Kidney tubule cell (primary cell): ENCODE data around the gene SLAMF6.

Experiments
- DNase-seq: peaks from one replicate; pipeline ENCODE4 v3.0.0-alpha.2; 2018; ENCODE audit warnings: low spot score

The SLAMF6 gene

DNA sequence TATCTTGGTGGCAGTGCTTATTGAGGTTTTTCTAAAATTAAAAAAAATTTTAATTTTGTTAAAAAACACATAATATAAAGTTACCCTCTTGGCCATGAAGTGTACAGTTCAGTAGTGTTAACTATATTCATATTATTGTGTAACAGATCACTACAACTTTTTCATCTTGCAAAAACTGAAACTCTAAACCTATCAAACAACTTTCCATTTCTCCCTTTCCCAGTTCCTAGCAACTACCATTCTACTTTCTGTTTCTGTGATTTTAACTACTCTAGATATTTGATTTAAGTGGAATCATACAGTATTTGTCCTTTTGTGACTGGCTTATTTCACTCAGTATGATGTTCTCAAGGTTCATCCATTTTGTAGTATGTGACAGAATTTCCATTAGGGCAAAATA is 55.5 kb downstream of the SLAMF6 start:
- DNase-seq, result no peak

DNA sequence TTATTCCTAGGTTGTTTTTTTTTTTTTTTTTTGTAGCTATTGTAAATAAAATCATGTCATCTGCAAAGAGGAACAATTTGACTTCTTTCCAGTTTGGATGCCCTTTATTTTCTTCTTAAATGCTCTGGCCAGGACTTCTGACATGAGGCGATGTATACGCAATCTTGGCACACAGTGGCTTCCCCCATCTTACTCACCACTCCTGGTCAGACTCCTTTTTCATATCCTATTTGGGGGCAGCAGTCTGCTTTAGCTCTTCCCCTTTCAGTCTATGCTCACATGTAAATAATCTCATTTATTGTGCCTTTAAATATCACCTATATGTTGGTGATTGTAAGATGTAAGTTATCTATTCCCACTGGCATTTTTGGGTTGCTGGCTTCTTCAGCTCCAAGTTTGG is 56.1 kb downstream of the SLAMF6 start:
- no peak for DNase-seq

DNA sequence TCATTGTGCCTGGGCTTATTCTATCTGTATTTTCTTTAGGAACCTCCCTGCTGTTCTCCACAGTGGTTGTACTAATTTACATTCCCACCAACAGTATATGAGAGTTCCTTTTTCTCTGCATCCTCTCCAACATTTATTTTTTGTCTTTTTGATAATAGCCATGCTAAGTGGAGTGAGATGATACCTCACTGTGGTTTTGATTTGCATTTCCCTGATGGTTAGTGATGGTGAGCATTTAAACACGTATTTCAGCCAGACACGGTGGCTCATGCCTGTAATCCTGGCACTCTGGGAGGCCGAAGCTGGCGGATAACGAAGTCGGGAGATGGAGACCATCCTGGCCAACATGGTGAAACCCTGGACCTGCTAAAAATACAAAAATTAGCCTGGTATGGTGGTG is 57.9 kb downstream of the SLAMF6 start:
- DNase-seq, result no peak

DNA sequence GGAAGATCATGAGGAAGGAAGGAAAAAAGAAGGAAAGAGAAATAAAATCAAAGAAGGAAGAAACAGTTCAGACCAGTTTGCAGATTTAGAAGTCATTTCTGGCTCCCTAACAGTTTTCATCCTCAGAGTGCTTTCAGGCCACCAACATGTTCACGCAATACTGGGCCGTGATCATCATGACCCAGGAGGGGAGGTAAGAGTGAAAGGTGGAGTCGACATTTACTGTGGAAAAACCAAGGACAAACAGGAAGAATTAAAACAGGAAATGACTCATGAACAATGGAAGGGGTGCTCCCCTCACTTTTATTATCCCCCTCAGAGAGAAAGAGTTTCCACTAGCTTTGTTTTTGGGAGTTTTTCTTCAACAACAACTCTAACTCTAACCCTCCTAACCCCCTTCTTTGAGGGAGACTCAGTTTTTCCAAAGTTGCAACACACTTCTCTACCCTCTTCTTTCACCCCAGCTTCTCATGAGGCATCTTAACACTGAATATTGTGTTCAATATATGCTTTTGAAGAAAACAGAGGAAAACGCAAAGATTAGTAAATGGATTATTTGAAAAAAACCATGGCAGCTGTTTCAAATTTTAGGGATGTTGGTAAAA is 62.3 kb downstream of the SLAMF6 start:
- no peak for DNase-seq

DNA sequence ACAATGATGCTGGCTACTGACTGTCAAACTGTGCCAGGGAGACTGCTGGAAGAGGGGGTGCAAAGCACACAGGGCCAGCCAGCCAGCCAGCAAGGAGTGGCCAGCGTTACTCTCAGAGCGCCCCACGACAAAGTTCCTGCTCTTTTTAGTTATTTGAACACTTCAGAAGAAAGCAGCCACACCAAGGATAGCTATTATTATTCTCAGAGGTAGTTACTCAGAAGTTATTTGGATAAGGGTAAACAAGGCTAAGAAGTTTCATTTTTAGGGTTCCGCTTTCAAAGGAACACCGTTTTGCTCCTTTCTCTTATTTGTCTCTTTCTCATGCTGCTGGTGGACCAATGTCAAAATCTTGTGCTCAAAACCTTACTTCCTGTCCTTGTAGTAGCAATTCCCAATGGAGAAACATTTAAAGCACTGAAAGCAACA is 62.8 kb downstream of the SLAMF6 start:
- DNase-seq, result no peak

DNA sequence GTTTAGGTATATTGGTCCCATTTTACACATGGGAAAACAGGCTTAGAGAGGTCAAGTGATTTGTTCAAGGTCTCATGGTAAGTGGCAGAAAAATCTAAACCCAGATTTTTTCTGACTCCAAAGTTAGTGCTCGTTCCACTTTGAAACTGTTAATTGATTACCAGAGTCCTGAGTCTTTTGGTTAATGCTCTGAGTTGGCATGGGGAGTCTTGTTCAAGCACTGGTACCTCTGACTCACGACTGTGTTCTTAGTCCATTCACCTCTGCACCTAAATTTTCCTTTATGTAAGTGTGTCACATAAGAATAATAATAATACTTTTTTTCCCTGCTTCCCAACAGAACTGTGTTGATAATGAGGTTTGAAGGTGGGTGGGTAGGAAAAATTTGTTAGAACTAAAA is 63.4 kb downstream of the SLAMF6 start:
- no peak for DNase-seq

DNA sequence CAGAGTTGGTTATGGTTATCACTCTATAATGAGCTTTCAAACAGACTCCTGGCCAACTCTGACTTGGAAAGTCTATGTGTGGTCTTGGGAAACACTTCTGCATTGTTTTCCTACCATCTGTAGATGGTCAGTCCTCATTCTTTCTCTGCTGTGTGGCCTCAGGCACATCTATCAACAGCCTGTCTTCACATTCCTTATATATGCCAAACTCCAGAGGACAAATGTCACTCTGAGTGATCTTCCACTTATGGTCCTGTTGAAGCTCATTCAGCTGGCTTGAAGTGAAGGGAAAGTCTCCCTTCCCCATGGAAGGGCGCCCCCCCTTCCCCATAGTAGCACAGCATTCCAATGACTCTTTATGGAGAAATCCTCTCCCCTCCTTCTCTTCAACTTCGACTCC is 64.0 kb downstream of the SLAMF6 start:
- DNase-seq, result no peak

DNA sequence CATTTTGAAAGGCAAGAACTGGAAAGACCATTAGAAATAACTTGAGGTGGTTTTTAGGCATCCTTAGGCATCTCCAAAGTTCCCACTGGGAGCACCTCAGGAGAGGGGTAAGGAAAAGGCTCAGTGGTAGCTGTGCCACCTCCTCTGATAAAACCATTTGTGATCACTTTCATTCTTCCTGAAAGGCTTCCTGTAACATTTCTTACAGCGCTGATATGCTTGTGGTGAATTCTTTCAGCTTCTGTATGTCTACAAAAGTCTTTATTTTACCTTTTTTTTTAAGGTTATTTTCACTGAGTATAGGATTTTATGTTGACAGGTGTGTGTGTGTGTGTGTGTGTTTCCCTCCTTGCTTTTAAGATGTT is 67.9 kb downstream of the SLAMF6 start:
- no peak for DNase-seq

DNA sequence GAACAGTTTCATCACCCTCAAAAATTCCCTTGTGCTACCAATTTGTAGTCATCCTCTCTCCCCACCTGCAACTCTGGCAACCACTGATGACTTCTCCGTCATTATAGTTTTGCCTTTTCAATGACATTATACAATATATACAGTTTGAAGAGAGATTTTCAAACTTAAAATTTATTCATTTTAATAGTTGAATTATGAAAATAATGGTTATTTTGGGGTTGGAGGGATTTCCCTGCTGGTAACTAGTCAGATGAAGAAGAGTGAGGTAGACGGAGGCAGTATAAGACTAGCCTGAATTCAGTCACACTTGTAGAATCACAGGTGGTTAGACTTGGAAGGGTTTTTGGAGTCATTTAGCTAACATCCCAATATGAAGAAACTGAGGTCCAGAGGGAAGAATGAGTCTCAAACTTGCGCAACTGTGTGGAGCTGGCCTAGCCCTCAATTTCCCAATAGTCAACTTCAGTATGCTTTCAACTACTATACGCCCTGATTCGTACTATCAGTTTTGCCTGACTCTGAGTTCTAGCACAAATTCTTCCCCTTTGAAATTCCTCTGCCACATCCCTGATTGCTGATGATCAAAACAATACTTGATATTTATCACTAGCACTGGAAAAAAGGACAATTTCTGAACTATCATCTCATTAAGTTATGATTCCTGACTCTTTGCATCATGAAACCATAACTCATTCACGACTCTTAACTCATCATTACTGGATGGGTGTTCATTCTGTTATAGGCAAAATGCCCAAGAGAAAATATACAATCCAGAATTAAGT is 68.5 kb downstream of the SLAMF6 start:
- no peak for DNase-seq

DNA sequence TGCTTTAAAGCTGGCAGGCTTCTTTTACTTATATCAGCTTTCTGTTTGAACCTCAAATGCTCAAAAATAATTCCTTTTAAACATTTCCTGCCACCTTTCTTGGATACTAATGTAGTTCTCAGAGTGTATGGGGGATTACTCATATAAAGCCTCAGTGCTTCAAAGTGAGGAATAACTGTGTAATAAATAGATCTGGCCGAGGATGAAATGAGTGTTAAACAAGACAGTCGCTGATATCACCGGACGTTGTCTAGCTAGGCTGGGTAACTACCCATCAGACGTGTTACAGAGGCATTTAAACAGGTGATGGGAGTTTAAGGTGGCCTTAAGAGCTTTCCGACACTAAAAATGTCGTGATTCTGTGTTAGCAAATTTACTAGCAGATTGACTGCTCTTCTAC is 69.6 kb downstream of the SLAMF6 start:
- DNase-seq, result no peak

DNA sequence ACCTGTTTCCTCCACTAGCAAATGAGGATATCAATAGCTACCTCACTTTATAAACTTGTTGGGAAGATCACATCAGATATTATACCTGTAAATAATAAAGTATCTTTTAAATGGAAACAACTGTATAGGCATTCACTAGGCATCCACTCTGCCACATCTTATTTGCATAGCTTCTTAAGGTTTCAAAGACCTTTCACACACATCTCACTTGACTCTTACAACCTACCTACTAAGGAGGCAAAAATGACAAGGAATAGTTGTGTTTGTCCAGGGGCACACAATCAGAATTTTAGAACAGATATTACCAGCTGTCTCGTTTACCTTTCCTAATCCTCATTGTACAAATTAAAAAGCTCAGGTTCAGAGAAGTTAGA is 71.2 kb downstream of the SLAMF6 start:
- no peak for DNase-seq

DNA sequence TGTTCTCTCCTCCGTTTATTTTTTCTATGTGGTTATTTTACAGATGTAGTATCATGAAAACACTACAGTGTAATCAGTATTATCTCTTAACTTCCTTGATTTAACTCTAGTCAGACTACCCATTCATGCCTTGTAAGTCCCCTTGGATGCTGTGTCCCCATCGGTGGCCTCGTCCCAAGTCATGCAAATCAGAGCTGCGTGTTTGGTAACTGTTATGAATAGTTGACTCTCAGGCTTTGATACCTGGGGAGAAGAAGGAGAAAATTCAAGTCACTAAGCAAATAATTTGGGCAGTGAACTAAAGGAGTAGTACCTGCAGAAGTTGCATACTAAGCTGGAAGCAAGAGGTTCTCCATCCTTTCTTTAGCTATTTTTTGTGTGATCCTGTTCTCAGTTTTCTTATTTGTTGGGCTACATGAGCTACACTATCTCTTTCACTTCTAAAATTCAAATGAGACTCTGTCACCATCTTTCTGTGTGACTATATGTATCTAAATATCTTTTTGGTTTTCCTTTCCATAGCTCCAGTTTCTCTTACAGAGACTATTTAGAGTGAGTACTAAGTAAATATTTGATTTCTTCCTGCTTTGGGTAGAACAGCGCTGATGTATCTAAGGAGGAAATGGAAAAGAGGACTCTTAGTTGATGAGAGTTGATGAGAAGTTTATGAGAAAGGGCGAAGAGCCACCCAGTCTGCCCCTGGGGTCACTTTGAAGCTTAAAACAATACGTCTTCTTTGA is 71.8 kb downstream of the SLAMF6 start:
- no peak for DNase-seq

DNA sequence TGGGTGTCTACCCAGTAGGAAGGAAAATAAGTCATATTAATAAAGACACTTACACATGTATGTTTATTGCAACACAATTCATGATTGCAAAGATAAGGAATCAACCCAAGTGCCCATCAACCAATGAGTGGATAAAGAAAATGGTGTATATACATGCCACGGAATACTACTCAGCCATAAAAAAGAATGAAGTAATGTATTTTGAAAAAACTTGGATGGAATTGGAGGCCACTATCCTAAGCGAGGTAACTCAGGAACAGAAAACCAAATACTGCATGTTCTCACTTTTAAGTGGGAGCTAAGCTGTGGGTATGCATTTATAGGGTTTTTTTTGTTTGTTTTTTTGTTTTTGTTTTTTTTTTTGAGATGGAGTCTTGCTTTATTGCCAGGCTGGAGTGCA is 73.6 kb downstream of the SLAMF6 start:
- no peak for DNase-seq

DNA sequence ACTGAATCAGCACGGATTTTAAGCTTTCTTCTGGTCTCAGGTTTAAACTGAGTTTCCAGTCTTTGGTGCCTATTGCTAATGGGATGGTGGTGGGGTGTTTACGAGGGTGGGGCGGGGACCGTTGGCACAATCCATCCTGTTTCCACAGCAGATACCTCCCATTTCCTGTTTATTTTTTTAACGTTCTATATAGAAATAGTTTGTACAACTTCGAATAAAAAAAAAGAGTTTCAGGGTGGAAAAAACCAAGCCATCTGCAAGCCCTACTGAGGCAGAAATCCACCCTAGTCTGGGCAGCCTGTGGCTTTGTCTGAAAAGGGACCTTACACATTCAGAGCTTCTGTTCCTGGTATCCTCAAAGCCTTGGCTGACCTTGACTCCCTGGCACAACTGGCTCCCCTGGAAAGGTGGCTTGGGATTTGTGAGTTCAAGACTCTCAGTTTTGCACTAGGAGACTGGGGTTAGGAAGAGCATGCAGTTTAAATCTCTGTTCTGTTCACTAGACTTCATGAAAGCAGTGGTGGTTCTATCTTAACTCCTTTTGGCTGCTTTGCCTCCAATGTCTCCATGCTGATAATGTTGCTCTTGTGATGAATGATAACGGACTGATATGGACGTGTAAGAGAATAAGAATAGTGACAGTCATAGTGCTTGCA is 76.0 kb downstream of the SLAMF6 start:
- DNase-seq, result no peak

DNA sequence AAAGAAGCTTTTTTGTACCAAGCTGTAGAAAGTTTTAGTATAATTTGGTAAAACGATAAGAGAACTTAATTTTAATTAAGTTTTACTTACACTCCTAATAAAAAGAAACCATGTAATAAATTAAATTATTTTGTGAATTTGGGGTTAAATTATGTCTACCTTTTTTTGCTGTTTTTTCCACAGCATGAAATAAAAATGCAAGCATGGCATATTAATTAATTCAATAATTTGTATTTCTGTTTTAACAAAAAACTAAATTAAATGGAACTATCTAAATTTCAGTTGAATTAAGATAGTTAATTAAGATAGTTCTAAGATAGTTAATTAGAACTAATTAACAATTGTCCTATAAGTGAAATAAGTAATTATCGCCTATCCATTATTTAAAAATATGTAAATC is 83.3 kb downstream of the SLAMF6 start:
- DNase-seq, result no peak

DNA sequence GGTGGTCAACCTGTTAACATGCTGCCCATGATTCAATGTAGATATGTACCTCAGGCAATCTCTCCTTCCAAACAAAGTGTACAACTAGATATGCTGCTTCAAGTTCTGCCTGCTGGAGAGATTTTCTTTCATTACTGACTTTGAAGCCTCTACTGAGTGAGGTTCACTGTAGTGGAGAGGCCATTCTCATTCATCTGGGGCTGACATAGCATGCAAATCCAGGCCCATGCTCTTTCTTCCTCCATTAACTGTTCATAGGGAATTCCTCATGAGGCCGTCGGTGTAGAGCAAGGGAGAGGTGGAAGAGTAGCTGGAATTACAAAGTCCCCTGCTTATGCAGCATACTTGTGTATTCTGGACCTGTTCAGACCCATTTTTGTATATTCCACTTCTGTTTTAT is 84.1 kb downstream of the SLAMF6 start:
- DNase-seq, result no peak

DNA sequence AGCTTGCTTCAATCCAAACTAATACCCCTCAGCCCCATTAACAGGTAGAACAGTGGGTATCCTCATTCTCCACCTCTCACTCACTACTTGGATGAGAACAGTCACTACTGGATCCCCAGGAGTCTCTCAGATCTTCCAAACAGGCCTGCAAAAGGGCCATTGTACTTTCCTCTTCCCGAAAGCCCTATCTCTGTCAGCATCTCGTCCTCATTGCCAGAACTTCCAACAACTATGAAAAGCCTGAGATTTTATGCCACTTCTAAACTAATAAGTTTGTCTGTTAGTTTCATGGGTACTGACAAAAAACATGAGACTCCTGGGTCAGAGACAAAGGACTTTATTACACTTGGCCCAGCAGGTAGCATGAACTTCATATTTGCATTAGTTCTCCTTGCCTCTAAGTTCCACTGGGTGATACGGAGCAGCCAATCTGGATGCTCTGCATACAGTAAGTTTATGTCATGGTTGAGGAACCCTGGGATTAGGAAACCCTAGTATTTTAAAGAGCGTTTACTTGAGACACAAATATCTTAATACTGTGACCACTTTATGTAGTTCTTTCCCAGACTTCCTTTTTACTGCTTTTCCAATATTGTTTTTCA is 84.6 kb downstream of the SLAMF6 start:
- DNase-seq, result no peak

DNA sequence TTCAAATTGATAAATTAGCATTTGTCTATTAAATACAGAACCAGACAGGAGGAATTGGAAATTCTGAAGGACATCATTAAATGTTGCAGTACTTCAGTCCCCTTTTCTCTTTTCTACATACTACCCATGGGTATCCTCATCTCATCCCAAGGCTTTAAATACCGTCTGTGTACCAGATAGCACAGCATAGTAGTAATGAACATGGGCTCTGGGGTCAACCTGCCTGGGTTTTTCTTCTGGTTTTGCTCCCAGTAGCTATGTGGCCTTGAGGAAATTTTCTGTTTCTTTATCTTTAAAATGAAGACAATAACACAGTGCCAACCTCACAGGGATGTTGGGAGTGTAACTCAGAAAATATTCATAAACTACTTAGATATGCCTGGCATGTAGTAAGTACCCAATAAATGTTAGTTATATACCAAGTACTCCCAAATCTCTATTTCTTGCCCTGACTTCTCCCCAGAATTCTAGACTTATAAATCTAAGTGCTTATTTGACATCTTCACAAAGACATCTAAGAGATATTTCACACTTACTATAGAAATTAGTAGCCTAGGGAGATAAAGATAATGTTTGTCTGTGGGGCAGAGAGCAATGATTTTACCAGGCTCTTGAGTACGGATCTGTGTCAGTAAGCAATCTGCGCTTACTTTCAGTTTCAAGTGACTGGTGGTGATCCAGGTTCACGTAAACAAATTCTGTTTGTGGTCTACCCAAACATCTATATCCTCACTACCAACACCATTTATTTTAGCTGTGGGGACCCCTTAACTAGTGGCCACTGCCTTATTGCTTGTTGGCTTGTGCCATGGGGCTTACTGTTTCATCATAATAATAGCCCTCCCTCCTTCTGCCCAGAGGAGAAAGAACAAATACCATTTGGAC is 85.4 kb downstream of the SLAMF6 start:
- no peak for DNase-seq

DNA sequence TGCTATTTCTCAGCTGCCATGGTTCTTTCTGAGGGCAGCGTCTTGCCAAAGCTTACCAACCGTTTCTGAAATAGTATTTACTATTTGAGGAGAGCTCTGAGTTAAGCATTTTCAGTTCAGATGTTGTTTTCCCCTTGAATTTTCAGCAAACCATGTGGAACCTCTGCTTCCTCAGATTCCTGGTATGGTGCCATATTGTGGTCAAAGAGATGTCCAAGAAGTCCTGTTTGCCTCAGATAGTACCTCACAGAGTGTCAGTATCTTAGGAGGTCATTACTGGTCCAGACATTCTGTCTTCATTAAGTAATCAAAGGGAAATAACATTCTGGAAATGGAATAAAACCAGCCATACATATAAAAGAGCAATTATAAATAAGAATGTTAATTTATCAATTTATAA is 86.1 kb downstream of the SLAMF6 start:
- DNase-seq, result no peak
